Ishikawa (cell line): Measurements from ENCODE around the gene SLC6A13.

Experiments
- EGR1 ChIP-seq: IDR thresholded peaks from 2 replicates; pipeline ENCODE4 v1.6.1; 2012
- EP300 ChIP-seq: IDR thresholded peaks from 2 replicates; pipeline ENCODE4 v1.6.1; 2012; ENCODE audit warnings: borderline replicate concordance
- FOXM1 ChIP-seq: IDR thresholded peaks from 2 replicates; pipeline ENCODE4 v1.6.1; 2012; ENCODE audit warnings: low read depth, borderline replicate concordance
- RAD21 ChIP-seq: IDR thresholded peaks from 2 replicates; pipeline ENCODE4 v1.6.1; 2012; ENCODE audit warnings: low read depth
- TAF1 ChIP-seq: IDR thresholded peaks from 2 replicates; pipeline ENCODE4 v1.6.1; 2012; ENCODE audit warnings: low read depth, mild to moderate bottlenecking
- TCF12 ChIP-seq: IDR thresholded peaks from 2 replicates; pipeline ENCODE4 v1.6.1; 2012; ENCODE audit warnings: low read depth
- TEAD4 ChIP-seq: IDR thresholded peaks from 2 replicates; pipeline ENCODE4 v1.6.1; 2012
- TF ChIP-seq, protein P1 (sequence below): IDR thresholded peaks from 2 replicates; pipeline ENCODE4 v1.6.1; 2012

DNA sequence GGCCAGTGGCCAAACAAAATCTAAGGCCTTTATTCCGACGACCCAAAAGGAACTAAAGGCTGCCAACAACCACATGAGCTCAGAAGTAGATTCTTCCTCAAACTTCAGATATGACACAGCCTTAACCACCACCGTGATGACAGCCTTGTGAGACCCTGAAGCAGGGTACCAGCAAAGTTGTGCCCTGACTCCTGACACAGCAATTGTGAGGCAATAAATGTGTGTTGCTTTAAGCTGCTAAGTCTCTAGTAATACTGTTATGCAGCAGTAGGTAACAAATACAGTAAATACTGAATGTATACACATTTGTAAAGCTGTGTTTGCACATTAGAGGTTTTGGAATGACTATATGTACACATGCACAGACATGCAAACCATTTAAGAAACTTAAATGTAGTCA lies 10.7 kb upstream of the SLC6A13 start:
- TF ChIP-seq FOXM1 (no peak), EP300 (no peak), TAF1 (no peak), TCF12 (no peak), EGR1 (no peak), TEAD4 (no peak), RAD21 (no peak)
- TF ChIP-seq, protein P1, sequence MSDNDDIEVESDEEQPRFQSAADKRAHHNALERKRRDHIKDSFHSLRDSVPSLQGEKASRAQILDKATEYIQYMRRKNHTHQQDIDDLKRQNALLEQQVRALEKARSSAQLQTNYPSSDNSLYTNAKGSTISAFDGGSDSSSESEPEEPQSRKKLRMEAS, result no peak
